ENCODE results near the gene SYVN1.
A peak's percentile ranks its signal among the peaks of the same experiment; 100 is the strongest.

The SYVN1 gene

DNA sequence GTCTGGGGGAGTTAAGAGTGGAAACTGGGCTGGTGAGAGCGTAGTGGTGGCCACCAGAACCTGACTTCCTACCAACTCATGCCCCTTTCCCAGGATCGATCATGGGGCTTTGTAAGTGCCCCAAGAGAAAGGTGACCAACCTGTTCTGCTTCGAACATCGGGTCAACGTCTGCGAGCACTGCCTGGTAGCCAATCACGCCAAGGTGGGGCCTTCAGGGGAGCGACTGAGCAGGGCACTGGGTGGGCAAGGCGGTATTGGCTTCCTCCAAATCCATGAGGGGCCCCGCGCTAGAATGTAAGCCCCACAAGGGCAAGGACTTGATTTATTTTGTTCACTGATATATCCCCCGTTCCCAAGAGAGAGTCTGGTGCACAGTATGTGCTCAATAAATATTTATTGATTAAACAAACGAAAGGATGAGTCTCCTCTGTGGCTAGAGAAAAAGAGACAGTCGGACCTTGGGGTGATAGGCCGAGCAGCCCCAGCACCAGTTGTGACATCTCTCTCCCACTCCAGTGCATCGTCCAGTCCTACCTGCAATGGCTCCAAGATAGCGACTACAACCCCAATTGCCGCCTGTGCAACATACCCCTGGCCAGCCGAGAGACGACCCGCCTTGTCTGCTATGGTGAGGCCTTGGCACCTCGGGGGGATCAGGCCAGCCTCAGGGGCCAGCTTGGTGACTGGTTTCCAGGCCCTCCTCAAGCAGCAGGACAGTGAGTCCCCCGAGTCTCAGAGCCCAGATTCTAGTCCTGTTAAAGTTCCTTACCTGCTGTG lies 49.5 kb downstream of the SYVN1 start:
- H3K27ac ChIP-seq (ENCODE audit: low read length) = no peak overlapping the region
- no peaks in the 10 kb centered on the region for H3K27me3 ChIP-seq (ENCODE audit: control insufficient read depth, insufficient read depth, low read length)
- H3K36me3 ChIP-seq (ENCODE audit: control insufficient read depth, insufficient read depth, low read length) = peaks cover 17% of the 10 kb centered on the region
- no peak for DNase-seq (ENCODE audit: low read depth, low spot score)
- WGBS (ENCODE audit: insufficient coverage, insufficient read length) = no CpG with 5 or more reads among the region's 23 CpGs
- H3K9me3 ChIP-seq (ENCODE audit: control insufficient read depth, insufficient read depth, low read length) = no peaks in the 10 kb centered on the region
- H3K4me3 ChIP-seq (ENCODE audit: low read length) = peak overlapping the region; percentile 94
- H3K4me1 ChIP-seq (ENCODE audit: control insufficient read depth, insufficient read depth, low read length) = no peaks in the 10 kb centered on the region

DNA sequence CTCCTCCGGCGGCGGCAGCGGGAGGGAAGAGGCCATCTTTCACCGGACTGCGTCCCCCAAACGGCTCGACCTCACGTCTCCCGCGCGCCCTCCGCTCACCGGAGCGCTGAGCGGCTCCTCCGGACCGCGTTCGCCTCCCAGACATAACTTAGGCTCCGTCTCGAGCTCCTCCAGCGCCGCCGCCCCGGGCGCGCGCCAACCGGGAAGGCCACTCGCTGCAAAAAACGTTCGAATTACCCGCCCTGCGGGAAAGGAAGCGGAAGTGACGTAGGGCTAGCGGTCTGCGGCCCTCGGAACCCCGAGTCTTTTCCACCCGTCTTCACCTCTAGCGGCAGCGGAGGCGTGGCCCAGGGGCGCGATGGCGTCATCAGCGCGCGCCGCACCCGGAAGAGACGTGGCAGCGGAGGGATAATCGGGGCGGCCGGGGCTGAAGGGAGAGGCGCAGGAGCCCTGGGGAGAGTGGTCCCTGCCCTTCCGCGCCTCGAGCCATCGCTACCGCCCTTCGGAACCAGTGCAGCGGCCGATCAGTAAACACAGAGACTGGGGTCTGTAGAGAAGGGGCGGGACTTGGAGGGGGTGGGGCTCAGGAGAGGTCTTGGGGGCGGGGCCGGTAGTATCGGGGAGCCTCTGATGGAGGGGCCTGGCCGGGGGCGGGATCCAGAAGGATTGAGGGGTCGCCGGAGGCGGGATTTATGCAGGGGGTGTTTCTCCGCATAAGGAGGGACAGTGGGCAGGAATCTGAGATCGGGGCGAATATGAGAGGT lies 50.3 kb downstream of the SYVN1 start, which contains the start of the genes CDCA5 and ZFPL1:
TSS of gene CDCA5 (minus strand) at position 207 of the 764 bp plus-strand sequence. CDS start at position 145, 62 bp downstream.
TSS of gene ZFPL1 (plus strand) at position 389 of the 764 bp plus-strand sequence. CDS start 477 bp downstream, outside the sequence.
- Histone ChIP-seq H3K4me3 (ENCODE audit: low read length) (peak within 1 kb of the TSS; percentile 94), H3K4me1 (ENCODE audit: control insufficient read depth, insufficient read depth, low read length) (no peaks in the 10 kb centered on the region), H3K36me3 (ENCODE audit: control insufficient read depth, insufficient read depth, low read length) (peaks cover 19% of the 10 kb centered on the region), H3K27ac (ENCODE audit: low read length) (no peak within 1 kb of the TSS), H3K9me3 (ENCODE audit: control insufficient read depth, insufficient read depth, low read length) (no peaks in the 10 kb centered on the region), H3K27me3 (ENCODE audit: control insufficient read depth, insufficient read depth, low read length) (no peaks in the 10 kb centered on the region)
- DNase-seq (ENCODE audit: low read depth, low spot score) = peak; percentile 89
- WGBS (ENCODE audit: insufficient coverage, insufficient read length) = no CpG with 5 or more reads among the region's 79 CpGs

DNA sequence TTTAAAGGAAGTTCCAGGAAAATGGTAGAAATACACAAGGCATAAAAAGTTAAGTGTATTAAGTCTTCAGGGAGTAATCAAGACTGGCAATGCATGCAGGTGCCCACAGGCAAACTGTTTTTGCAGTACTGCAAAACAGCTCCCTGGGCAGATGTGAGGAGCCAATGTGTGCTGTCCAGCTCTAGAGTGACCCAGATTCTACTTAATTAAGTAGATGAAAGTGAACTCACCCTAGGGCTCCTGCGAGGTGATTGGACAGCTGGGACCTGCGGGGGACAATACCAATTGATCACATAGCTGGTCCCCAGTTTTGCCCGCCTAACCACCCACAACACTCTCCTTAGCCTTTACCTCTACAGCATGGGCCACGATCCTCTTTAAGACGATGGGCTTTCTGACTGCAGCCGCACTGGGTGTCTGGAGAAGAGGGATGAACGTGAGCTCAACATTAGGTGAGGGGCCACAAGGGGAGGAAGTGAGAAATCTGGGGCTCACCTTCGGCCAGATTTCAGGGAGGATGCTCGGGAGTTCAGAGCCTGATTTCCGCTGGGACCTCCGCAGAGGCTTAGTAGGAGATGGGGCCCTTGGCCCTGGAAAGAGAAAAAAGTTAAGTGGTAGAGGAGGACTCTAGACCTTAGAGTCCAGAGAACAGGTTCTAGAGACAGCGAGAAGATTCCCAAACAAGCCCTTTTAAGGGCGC lies 51.0 kb downstream of the SYVN1 start:
- peak overlapping the region; percentile 94 for H3K4me3 ChIP-seq (ENCODE audit: low read length)
- peaks cover 23% of the 10 kb centered on the region for H3K36me3 ChIP-seq (ENCODE audit: control insufficient read depth, insufficient read depth, low read length)
- no peak overlapping the region for H3K27ac ChIP-seq (ENCODE audit: low read length)
- no peak for DNase-seq (ENCODE audit: low read depth, low spot score)
- H3K27me3 ChIP-seq (ENCODE audit: control insufficient read depth, insufficient read depth, low read length) = no peaks in the 10 kb centered on the region
- WGBS (ENCODE audit: insufficient coverage, insufficient read length) = no CpG with 5 or more reads among the region's 13 CpGs
- no peaks in the 10 kb centered on the region for H3K4me1 ChIP-seq (ENCODE audit: control insufficient read depth, insufficient read depth, low read length)
- no peaks in the 10 kb centered on the region for H3K9me3 ChIP-seq (ENCODE audit: control insufficient read depth, insufficient read depth, low read length)

DNA sequence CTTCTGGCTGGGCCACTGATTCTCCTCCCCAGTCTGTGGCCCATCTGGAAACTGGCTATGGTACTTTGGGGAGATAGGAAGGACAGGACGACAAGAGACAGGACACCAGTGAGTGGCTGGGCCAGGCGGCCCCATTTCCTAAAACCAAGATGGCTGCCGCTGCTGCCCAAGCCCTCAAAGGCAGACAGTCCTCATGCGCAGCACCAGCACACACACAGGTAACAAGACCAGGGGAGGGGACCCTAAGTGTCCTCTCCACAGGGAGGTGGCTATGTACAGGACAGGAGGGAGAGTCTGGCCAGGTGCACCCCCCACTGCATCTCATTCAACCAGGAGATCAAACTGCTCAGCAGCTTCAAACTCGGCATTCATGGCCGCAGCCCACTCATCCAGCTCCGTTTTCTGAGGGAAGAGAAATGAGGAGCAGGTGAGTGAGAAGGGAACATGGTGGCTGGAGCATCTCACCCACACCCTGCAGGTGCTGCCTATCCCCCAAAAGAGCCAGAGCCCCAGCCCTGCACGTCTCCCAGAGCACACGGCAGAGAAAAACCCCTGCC lies 55.5 kb downstream of the SYVN1 start:
- H3K36me3 ChIP-seq (ENCODE audit: control insufficient read depth, insufficient read depth, low read length) = peaks cover 18% of the 10 kb centered on the region
- H3K27ac ChIP-seq (ENCODE audit: low read length) = no peak overlapping the region
- no peaks in the 10 kb centered on the region for H3K4me1 ChIP-seq (ENCODE audit: control insufficient read depth, insufficient read depth, low read length)
- no peak for DNase-seq (ENCODE audit: low read depth, low spot score)
- no peaks in the 10 kb centered on the region for H3K9me3 ChIP-seq (ENCODE audit: control insufficient read depth, insufficient read depth, low read length)
- WGBS (ENCODE audit: insufficient coverage, insufficient read length) = no CpG with 5 or more reads among the region's 9 CpGs
- no peak overlapping the region for H3K4me3 ChIP-seq (ENCODE audit: low read length)
- no peaks in the 10 kb centered on the region for H3K27me3 ChIP-seq (ENCODE audit: control insufficient read depth, insufficient read depth, low read length)

DNA sequence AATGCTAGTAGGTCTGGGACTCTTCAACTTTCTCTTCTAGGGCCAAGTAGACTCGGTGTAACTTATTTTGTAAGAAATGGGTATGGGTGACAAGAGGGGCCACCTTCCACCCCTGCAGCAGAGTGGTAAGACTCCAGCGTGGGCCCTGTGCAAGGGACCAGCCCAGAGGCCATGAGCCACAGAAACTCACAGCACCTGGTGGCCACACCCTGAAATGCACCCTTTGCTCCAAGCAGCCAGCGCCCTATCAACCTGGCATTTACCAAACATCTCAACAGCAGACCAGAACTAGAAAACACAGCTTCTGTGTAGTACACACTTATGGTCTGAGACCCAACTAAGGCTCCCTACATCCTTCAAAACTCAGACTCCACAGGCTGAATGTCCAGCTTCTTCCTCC lies 56.2 kb downstream of the SYVN1 start:
- Histone ChIP-seq H3K4me3 (ENCODE audit: low read length) (no peak overlapping the region), H3K27me3 (ENCODE audit: control insufficient read depth, insufficient read depth, low read length) (no peaks in the 10 kb centered on the region), H3K4me1 (ENCODE audit: control insufficient read depth, insufficient read depth, low read length) (no peaks in the 10 kb centered on the region), H3K36me3 (ENCODE audit: control insufficient read depth, insufficient read depth, low read length) (peaks cover 18% of the 10 kb centered on the region), H3K27ac (ENCODE audit: low read length) (no peak overlapping the region), H3K9me3 (ENCODE audit: control insufficient read depth, insufficient read depth, low read length) (no peaks in the 10 kb centered on the region)
- peak; percentile 33 for DNase-seq (ENCODE audit: low read depth, low spot score)
- WGBS (ENCODE audit: insufficient coverage, insufficient read length) = no CpG with 5 or more reads among the region's 3 CpGs

DNA sequence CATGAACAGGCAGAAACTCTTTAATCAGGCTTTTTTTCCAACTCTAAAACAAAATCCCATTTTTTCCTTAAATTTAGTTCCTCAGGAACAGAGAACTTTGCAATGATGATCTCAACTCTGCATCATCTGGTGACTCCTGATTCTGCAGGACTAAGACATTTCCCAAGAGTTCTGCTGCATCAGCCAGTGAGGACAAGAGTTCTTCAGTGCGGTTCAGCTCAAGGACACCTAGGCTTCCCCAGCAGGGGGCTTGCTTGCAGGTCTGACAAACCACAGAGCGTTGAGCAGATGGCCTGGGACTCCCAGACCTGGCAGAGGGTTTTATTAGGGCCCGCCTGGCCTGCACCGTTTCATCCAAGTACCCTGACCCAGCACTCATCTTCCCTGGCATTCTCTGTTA lies 56.9 kb downstream of the SYVN1 start:
- Histone ChIP-seq H3K27me3 (ENCODE audit: control insufficient read depth, insufficient read depth, low read length) (no peaks in the 10 kb centered on the region), H3K36me3 (ENCODE audit: control insufficient read depth, insufficient read depth, low read length) (peaks cover 18% of the 10 kb centered on the region), H3K4me3 (ENCODE audit: low read length) (no peak overlapping the region), H3K27ac (ENCODE audit: low read length) (no peak overlapping the region), H3K9me3 (ENCODE audit: control insufficient read depth, insufficient read depth, low read length) (no peaks in the 10 kb centered on the region), H3K4me1 (ENCODE audit: control insufficient read depth, insufficient read depth, low read length) (no peaks in the 10 kb centered on the region)
- no peak for DNase-seq (ENCODE audit: low read depth, low spot score)
- WGBS (ENCODE audit: insufficient coverage, insufficient read length) = no CpG with 5 or more reads among the region's 4 CpGs

All from iPS DF 6.9 (cell line).